Renal cortex interstitium (tissue), 11 donors: ENCODE data around the gene PLGRKT. TPM values are rescaled to one million over a fixed set of nuclear protein-coding genes. Genes with fewer than 3 reads are reported as not detected.
"Not testable (repeated sequence)": the region's sequence is repeated elsewhere in the genome, so short reads cannot be mapped to it uniquely, and the experiment has no call there.

Source experiments
- DNase-seq, 11 donors: peaks; one replicate each; pipeline ENCODE4 v3.0.0-alpha.2; 2013; ENCODE audit warnings: low read depth in 9 of 11, low spot score in 4 of 11; ENCODE audit errors: extremely low read depth in 1 of 11
- polyA plus RNA-seq, 3 donors: library from polyadenylated mRNA; unstranded; fragments of 120-200 nt; gene quantifications; one replicate each; pipeline ENCODE4 v1.2.1, GENCODE V29; 2013; ENCODE audit not compliant: insufficient read length in 3 of 3

Gene PLGRKT
- polyA plus RNA-seq, 3 donors, result 33.9 to 40.0 (median 37.1) TPM

DNA sequence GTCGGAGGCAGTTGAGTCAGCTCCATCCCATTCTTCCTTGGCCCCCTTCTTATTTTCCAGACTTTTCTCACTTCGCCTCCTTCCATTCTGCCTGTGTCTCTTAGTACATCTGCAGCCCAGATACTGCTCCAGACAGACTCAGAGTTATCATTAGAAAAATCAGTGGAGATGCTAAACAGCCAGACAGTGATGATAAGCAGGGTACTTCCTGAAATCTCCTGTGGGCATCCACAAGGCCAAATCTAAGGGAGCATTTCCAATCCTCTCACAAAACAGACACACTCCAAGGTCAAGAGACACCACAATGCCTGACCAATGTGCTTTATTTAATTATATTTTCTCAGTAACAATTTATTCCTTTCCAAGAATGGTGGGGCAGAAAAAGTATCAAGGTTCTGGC, 83.5 kb downstream of the PLGRKT start:
- DNase-seq, result no peak

DNA sequence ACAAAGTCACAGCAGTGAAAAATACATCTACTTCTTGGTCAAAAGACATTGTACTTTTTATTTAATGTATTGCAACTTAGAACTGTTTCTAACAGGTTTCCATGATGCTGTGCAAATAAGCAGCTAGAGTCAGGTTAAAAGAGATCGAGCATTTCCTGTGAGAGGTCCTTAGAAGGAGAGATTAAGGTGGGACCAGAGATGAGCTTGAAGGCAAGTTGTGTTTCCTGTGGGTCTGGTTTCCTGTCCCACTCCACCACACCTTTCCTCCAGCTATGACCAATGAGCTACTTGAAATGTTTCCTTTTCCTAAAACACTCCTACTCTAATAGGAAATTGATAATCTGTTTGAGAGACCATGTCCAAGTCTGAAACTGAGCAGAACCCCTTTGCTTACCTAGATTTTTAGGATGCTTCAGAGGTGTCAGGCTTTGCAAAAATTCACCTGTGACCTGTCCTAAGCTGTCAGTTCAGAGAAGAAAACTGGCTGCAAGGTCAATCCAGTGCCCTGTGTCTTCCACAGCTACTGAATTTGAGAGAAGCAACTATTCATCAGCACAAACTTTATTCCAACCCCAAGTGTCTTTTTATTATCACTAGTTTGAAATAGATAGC, 85.0 kb downstream of the PLGRKT start:
- DNase-seq, result no peak

DNA sequence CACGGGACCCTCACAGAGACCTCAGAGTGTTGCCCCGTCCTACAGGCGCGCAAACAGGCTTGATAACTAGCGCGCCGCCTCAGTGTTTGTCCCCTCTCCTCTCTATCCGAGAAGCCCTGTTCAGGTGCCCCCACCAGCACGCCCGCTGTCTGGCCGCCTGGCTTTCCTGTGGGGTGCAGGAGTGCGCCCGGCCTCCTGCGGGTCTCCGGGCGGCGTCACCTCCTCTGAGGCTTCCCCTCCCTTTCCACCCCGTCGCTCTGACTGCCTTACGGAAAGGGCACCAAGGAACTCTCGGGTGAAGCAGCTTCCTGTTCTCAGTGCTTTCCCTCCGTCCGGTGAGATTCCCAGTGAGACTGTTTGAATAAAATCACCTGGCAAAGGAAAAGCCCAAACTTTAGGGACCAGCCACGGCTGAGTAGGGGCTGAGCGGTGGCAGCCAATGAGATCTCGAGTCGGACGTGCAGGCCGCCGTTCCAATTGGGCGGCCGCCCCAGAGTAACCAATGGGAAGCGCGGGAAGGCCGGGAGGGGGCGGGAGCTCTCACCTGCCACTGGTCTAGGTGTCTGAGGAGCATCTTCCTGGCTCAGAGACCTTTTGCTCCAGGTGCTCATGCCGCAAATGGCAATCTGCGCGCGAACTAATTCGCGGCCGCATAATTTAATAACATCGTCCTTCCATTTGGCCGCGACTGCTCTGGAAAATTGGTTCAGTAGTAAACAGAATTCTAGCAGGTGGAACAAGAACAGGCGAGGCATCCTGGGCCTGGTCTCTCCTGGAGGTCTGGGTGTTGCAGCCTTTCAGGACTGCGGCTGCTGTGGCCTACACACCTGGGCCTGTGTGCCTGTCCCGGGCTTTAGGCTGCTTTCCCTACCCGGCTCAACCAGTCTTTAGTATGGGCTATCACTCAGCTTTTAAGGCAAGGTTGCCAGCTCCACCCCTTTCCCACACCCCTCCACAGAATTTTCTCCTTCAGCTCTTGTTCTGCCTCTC, 98.4 kb downstream of the PLGRKT start, which contains the start of gene RLN1:
TSS of gene RLN1 (minus strand) at position 885 of the 990 bp plus-strand sequence. CDS start at position 755, 130 bp downstream.
- peak in 1 of 11 donors; percentile 5 for DNase-seq

DNA sequence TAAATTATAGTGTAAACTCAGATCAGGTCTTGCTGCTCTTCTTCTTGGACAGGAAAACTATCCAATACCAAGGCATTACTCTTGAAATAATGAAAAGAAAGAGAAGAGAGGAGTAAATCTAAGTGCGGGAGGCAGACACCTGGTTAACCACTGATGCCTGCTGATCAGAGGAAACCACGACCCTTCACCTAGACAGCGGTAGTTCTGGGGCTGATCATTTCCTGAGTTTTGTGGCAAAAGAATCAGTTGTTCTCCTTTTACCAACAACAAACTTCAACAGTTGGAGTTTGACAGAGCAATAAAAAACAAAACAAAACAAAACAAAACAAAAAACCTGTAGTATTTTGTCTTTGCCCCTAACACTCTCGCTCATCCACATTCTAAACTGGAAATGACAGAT, 101.0 kb downstream of the PLGRKT start:
- no peak for DNase-seq

DNA sequence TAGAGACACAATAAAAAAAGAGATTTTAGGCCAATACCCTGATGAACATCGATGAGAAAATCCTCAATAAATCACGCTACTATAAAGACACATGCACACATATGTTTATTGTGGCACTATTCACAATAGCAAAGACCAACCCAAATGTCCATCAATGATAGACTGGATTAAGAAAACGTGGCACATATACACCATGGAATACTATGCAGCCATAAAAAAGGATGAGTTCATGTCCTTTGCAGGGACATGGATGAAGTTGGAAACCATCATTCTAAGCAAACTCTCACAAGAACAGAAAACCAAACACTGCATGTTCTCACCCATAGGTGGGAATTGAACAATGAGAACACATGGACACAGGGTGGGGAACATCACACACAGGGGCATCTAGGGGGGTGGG, 106.4 kb downstream of the PLGRKT start:
- not testable (repeated sequence) for DNase-seq

DNA sequence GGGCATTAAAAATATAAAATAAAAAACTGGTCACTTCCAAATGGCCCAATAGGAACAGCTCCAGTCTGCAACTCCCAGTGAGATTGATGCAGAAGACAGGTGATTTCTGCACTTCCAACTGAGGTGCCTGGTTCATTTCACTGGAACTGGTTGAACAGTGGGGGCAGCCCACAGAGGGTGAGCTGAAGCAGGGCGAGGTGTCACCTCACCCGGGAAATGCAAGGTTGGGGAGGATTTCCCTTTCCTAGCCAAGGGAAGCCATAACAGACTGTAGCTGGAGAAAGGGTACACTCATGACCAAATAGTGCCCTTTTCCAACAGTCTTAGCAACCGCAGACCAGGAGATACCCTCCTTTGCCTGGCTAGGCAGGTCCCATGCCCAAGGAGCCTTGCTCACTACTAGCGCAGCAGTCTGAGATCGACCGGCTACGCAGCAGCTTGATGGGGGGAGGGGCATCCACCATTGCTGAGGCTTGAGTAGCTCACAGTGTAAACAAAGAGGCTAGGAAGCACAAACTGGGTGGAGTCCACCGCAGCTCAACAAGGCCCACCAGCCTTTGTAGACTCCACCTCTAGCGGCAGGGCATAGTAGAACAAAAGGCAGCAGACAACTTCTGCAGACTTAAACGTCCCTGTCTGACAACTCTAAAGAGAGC, 110.7 kb downstream of the PLGRKT start:
- no peak for DNase-seq

DNA sequence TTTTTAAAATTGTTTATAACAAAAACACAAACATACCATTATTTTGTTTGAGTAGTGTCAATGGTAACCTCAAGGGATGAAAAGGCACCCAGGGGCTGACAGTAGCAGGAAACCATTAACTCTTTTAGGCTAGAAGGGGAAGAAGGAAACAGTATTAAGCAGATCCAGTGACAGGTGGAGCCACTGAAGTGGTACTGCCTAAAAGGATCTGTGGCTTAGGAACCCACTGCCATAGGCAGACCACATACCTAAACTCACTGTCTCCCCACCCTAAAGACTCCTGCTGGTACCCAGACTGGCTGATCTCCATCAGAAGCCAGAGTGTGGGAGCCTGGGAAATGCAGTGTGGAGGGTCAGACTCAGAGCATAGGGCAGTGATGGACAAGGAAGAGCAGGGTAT, 111.5 kb downstream of the PLGRKT start:
- DNase-seq, result no peak

DNA sequence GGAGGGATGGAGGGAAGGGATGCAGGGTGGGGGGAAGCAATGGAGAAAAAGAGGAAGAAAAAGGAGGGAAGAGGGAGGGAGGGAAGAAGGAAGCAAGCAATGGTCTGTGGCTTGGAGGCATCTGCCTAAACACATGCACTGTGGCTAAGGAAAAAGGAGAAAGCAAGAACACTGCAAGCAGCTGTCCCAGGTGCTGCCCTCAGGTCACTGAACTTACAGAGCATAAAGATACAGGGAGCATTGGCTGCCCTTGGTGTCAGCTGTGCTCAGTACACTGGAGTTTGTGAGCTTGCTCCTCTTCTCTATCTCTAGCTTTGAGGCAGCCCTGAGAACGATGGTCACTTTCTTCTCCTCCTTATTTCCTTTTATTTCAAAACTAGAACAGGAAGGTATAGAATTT, 116.1 kb downstream of the PLGRKT start:
- not testable (repeated sequence) for DNase-seq

DNA sequence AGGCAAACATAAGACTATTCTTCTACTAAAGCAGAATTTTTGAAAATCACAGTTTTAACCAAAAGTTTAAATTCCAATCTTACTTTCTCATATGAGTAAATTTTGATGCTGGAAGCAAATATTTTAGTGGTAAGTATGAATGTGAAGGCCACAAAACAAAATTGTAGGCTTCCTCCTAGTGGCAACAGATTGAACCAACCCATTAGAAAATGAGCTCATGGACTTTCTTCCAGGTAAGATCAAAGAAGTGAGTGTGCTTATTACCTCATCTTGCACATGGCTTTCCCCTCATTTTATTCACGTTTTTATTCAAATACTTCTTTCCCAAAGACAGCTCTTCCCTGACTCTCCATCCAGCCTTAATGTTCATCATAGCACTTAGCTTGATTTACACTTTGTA, 116.7 kb downstream of the PLGRKT start:
- DNase-seq, result no peak

DNA sequence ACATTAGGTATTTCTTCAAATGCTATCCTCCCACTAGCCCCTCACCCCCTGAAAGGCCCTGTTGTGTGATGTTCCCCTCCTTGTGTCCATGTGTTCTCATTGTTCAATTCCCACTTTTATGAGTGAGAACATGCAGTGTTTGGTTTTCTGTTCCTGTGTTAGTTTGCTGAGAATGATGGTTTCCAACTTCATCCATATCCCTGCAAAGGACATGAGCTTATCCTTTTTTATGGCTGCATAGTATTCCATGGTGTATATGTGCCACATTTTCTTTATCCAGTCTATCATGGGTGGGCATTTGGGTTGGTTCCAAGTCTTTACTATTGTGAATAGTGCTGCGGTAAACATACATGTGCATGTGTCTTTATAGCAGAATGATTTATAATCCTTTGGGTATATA, 121.3 kb downstream of the PLGRKT start:
- DNase-seq, result not testable (repeated sequence)

DNA sequence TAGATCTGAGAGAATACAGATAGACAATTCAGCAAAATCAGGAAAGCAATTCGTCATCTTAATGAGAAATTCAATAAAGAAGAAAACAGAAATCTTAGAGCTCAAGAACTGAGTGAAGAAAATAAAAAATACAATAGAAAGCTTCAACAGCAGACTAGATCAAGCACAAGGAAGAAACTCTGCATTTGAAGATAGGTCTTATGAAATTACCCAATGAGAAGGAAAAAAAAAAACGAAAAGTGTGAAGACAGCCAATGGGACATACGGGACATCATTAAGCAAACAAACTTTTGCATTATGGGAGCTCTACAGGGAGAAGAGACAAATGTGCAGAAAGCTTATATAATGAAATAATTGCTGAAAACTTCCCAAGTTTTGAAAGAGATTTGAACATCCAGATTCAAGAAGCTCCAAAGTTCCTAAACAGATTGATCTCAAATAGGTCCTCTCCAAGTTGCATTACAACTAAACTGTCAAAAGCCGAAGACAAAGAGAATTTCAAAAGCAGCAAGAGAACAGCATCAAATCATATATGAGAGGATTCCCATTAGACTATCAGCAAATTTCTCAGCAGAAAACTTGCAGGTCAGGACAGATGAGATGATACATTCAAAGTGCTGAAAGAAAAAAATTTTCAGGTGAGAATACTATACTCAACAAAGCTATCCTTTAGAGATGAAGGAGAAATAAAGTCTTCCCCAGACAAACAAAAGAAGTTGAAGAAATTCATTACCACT, 122.4 kb downstream of the PLGRKT start:
- no peak for DNase-seq

DNA sequence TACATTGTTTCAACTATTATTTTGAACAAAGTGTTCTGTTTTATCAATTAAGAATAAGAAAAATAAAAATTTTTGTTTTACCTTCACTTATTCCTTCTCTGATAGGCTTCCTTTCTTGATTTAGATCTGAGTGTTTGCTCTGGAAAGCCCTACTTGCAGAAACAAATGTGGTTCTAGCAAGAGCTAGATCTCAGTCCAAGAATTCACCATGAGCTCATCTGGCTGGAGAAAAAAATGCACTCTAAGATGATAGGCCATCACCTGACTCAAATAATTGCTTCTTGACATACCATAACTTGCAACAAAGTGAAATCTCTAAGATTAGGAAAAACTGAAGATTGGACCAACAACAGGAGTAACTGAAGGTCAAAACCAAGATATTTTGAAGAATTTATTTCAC, 126.9 kb downstream of the PLGRKT start:
- no peak for DNase-seq

Other genes with a start within 250 kb of the PLGRKT start
- gene INSL4, start 206.5 kb downstream of the PLGRKT start, polyA plus RNA-seq, result not detected
- gene RLN2, start 133.2 kb downstream of the PLGRKT start, polyA plus RNA-seq, result 1 to 10 TPM; 3.1 to 3.6 (median 3.2) TPM
- gene RLN1, start 98.0 kb downstream of the PLGRKT start, polyA plus RNA-seq, result under 1 TPM; 0.48 to 0.82 (median 0.72) TPM
- 1 to 10 TPM in 1 of 3 donors, under 1 TPM in 2; 0.50 to 1.2 (median 0.80) TPM for gene CD274, start 12.6 kb upstream of the PLGRKT start, polyA plus RNA-seq
- under 1 TPM in 2 of 3 donors, not detected in 1; 0.10 to 0.12 TPM for gene PDCD1LG2, start 72.6 kb upstream of the PLGRKT start, polyA plus RNA-seq
- 10 to 100 TPM; 28.5 to 34.6 (median 29.9) TPM for gene RIC1, start 191.2 kb upstream of the PLGRKT start, polyA plus RNA-seq